H1 (cell line): ENCODE results near the gene NKPD1. TPM values are rescaled to one million over a fixed set of nuclear protein-coding genes. Genes with fewer than 3 reads are reported as not detected.

Source experiments
- NRF1 ChIP-seq: IDR thresholded peaks from 2 replicates; pipeline ENCODE4 v1.6.1; 2011; ENCODE audit warnings: mild to moderate bottlenecking, low read depth, low read length, improper control_type of control experiment
- polyA plus RNA-seq, 7 experiments: library from polyadenylated mRNA; depleted of rRNA in 3 of 7; stranded (reverse) in 5 of 7; unstranded in 2 of 7; fragments of >200 nt in 5 of 7; fragments of 200-250 nt in 2 of 7; gene quantifications; 1 replicate in 5 of 7; 2 replicates in 1 of 7; 4 replicates in 1 of 7; pipeline versions ENCODE4 v1.2.1 to v1.2.3, GENCODE V29; 2011 to 2013; ENCODE audit warnings: missing spikeins in 2 of 7, mixed read lengths in 2 of 7
- total RNA-seq: library from RNA; stranded (reverse); fragmentation: NEBNext Ultra II Directional; extraction: Animal tissue kit (Norgen Biotek cat#: 25700); gene quantifications from 2 replicates; pipeline ENCODE4 v1.2.1, GENCODE V29; 2021
- TF ChIP-seq, protein P1 (sequence below): fragments of 300-600 bp; sonication (generic); IDR thresholded peaks from 2 replicates; pipeline ENCODE4 v1.7.1; 2012; ENCODE audit warnings: low read length, moderate library complexity, mild to moderate bottlenecking, inconsistent platforms; ENCODE audit not compliant: insufficient replicate concordance
- TF ChIP-seq, protein P2 (sequence below): IDR thresholded peaks from 2 replicates; pipeline ENCODE4 v1.6.1; 2012; ENCODE audit warnings: low read length, inconsistent platforms

Gene NKPD1
- total and polyA plus RNA-seq, 2 of the 8 experiments (the other 6 are each of a cell fraction or from before 2014, with no cell fraction given): 0.30 to 0.39 TPM

DNA sequence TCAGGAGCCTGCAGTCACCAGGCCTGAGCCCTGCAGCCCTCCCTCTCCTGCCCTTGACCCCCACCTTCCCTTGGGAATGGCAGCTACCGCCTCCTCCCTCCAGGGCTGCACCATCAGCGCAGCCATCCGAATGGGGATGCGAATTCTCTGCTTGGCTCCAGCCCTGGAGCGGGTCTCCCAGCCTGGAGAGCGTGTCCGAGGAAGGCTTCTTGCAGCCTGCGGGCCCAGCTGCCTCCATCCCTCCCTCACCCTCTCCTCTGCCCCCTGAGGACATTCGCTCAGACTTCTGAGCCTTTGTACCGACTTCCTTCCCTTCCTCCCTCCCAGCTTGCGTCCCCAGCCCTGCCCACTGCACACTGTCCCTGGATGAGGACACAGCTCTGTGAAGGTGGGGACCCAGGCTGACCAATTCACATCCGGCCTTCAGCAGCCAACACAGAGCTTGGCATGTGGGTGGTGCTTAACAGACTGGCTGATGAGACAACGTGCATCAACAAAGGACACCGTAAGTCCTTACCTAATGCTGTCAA, 6.0 kb upstream of the NKPD1 start (continued):
- TF ChIP-seq, protein P1, sequence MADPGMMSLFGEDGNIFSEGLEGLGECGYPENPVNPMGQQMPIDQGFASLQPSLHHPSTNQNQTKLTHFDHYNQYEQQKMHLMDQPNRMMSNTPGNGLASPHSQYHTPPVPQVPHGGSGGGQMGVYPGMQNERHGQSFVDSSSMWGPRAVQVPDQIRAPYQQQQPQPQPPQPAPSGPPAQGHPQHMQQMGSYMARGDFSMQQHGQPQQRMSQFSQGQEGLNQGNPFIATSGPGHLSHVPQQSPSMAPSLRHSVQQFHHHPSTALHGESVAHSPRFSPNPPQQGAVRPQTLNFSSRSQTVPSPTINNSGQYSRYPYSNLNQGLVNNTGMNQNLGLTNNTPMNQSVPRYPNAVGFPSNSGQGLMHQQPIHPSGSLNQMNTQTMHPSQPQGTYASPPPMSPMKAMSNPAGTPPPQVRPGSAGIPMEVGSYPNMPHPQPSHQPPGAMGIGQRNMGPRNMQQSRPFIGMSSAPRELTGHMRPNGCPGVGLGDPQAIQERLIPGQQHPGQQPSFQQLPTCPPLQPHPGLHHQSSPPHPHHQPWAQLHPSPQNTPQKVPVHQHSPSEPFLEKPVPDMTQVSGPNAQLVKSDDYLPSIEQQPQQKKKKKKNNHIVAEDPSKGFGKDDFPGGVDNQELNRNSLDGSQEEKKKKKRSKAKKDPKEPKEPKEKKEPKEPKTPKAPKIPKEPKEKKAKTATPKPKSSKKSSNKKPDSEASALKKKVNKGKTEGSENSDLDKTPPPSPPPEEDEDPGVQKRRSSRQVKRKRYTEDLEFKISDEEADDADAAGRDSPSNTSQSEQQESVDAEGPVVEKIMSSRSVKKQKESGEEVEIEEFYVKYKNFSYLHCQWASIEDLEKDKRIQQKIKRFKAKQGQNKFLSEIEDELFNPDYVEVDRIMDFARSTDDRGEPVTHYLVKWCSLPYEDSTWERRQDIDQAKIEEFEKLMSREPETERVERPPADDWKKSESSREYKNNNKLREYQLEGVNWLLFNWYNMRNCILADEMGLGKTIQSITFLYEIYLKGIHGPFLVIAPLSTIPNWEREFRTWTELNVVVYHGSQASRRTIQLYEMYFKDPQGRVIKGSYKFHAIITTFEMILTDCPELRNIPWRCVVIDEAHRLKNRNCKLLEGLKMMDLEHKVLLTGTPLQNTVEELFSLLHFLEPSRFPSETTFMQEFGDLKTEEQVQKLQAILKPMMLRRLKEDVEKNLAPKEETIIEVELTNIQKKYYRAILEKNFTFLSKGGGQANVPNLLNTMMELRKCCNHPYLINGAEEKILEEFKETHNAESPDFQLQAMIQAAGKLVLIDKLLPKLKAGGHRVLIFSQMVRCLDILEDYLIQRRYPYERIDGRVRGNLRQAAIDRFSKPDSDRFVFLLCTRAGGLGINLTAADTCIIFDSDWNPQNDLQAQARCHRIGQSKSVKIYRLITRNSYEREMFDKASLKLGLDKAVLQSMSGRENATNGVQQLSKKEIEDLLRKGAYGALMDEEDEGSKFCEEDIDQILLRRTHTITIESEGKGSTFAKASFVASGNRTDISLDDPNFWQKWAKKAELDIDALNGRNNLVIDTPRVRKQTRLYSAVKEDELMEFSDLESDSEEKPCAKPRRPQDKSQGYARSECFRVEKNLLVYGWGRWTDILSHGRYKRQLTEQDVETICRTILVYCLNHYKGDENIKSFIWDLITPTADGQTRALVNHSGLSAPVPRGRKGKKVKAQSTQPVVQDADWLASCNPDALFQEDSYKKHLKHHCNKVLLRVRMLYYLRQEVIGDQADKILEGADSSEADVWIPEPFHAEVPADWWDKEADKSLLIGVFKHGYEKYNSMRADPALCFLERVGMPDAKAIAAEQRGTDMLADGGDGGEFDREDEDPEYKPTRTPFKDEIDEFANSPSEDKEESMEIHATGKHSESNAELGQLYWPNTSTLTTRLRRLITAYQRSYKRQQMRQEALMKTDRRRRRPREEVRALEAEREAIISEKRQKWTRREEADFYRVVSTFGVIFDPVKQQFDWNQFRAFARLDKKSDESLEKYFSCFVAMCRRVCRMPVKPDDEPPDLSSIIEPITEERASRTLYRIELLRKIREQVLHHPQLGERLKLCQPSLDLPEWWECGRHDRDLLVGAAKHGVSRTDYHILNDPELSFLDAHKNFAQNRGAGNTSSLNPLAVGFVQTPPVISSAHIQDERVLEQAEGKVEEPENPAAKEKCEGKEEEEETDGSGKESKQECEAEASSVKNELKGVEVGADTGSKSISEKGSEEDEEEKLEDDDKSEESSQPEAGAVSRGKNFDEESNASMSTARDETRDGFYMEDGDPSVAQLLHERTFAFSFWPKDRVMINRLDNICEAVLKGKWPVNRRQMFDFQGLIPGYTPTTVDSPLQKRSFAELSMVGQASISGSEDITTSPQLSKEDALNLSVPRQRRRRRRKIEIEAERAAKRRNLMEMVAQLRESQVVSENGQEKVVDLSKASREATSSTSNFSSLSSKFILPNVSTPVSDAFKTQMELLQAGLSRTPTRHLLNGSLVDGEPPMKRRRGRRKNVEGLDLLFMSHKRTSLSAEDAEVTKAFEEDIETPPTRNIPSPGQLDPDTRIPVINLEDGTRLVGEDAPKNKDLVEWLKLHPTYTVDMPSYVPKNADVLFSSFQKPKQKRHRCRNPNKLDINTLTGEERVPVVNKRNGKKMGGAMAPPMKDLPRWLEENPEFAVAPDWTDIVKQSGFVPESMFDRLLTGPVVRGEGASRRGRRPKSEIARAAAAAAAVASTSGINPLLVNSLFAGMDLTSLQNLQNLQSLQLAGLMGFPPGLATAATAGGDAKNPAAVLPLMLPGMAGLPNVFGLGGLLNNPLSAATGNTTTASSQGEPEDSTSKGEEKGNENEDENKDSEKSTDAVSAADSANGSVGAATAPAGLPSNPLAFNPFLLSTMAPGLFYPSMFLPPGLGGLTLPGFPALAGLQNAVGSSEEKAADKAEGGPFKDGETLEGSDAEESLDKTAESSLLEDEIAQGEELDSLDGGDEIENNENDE: no peak
- TF ChIP-seq, protein P2, sequence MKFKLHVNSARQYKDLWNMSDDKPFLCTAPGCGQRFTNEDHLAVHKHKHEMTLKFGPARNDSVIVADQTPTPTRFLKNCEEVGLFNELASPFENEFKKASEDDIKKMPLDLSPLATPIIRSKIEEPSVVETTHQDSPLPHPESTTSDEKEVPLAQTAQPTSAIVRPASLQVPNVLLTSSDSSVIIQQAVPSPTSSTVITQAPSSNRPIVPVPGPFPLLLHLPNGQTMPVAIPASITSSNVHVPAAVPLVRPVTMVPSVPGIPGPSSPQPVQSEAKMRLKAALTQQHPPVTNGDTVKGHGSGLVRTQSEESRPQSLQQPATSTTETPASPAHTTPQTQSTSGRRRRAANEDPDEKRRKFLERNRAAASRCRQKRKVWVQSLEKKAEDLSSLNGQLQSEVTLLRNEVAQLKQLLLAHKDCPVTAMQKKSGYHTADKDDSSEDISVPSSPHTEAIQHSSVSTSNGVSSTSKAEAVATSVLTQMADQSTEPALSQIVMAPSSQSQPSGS: no peak
- no peak for TF ChIP-seq NRF1
- TF ChIP-seq, all 59 proteins: peak for 0
